BLaER1 (cell line): Measurements from ENCODE around the gene SORL1.

Experiments used
- H3K27ac ChIP-seq: shearing (Covaris generic); formaldehyde crosslinking; 2 replicates; pipeline ENCODE4 v1.8.1; 2022
- H3K27me3 ChIP-seq: shearing (Covaris generic); formaldehyde crosslinking; 2 replicates; pipeline ENCODE4 v1.8.1; 2022
- H3K36me3 ChIP-seq: shearing (Covaris generic); formaldehyde crosslinking; 2 replicates; pipeline ENCODE4 v1.8.1; 2022
- H3K4me1 ChIP-seq: shearing (Covaris generic); formaldehyde crosslinking; 2 replicates; pipeline ENCODE4 v1.8.1; 2022
- H3K4me2 ChIP-seq: shearing (Covaris generic); formaldehyde crosslinking; 2 replicates; pipeline ENCODE4 v1.8.1; 2022
- H3K4me3 ChIP-seq: shearing (Covaris generic); formaldehyde crosslinking; 2 replicates; pipeline ENCODE4 v1.8.1; 2022
- H3K9ac ChIP-seq: shearing (Covaris generic); formaldehyde crosslinking; 2 replicates; pipeline ENCODE4 v1.8.1; 2022
- H3K9me3 ChIP-seq: shearing (Covaris generic); formaldehyde crosslinking; 2 replicates; pipeline ENCODE4 v1.8.1; 2022
- H4K20me1 ChIP-seq: shearing (Covaris generic); formaldehyde crosslinking; 2 replicates; pipeline ENCODE4 v1.8.1; 2022
- Cebpa-rat ChIP-seq: shearing (Covaris generic); IDR thresholded peaks from 2 replicates; pipeline ENCODE4 v1.8.1; 2022

Gene SORL1

GRCh38 chr11:121557348-121557747, 105.2 kb downstream of the SORL1 start:
- Histone ChIP-seq H3K36me3 (peaks cover 60% of the 10 kb centered on the region), H3K4me2 (peak overlapping the region; percentile 41), H3K27me3 (no peaks in the 10 kb centered on the region), H3K4me1 (peaks cover 13% of the 10 kb centered on the region), H4K20me1 (no peaks in the 10 kb centered on the region), H3K9ac (no peak overlapping the region), H3K27ac (no peak overlapping the region), H3K4me3 (no peak overlapping the region), H3K9me3 (no peaks in the 10 kb centered on the region)
- TF ChIP-seq Cebpa-rat = no peak

- Histone ChIP-seq H3K4me2 (no peak overlapping the region), H3K4me1 (peaks cover 13% of the 10 kb centered on the region), H3K27ac (no peak overlapping the region), H3K9me3 (no peaks in the 10 kb centered on the region), H4K20me1 (no peaks in the 10 kb centered on the region), H3K4me3 (no peak overlapping the region), H3K36me3 (peaks cover 49% of the 10 kb centered on the region), H3K9ac (no peak overlapping the region), H3K27me3 (no peaks in the 10 kb centered on the region)
- no peak for TF ChIP-seq Cebpa-rat
Measured at GRCh38 chr11:121559606-121560200, 107.6 kb downstream of the SORL1 start.

GRCh38 chr11:121560236-121560635, 108.1 kb downstream of the SORL1 start:
- Histone ChIP-seq H3K36me3 (peaks cover 51% of the 10 kb centered on the region), H3K9me3 (no peaks in the 10 kb centered on the region), H3K4me3 (no peak overlapping the region), H3K4me2 (no peak overlapping the region), H3K9ac (no peak overlapping the region), H3K4me1 (peaks cover 13% of the 10 kb centered on the region), H3K27me3 (no peaks in the 10 kb centered on the region), H4K20me1 (no peaks in the 10 kb centered on the region), H3K27ac (no peak overlapping the region)
- TF ChIP-seq Cebpa-rat = no peak

GRCh38 chr11:121561240-121561639, 109.1 kb downstream of the SORL1 start:
- Histone ChIP-seq H3K9me3 (no peaks in the 10 kb centered on the region), H3K27me3 (no peaks in the 10 kb centered on the region), H3K9ac (no peak overlapping the region), H3K27ac (no peak overlapping the region), H3K36me3 (peaks cover 58% of the 10 kb centered on the region), H3K4me2 (no peak overlapping the region), H4K20me1 (no peaks in the 10 kb centered on the region), H3K4me3 (no peak overlapping the region), H3K4me1 (peaks cover 14% of the 10 kb centered on the region)
- TF ChIP-seq Cebpa-rat = no peak

GRCh38 chr11:121561716-121562115, 109.6 kb downstream of the SORL1 start:
- no peak overlapping the region for H3K4me3 ChIP-seq
- no peak for TF ChIP-seq Cebpa-rat
- H3K4me1 ChIP-seq = peaks cover 18% of the 10 kb centered on the region
- no peak overlapping the region for H3K9ac ChIP-seq
- no peaks in the 10 kb centered on the region for H3K9me3 ChIP-seq
- H4K20me1 ChIP-seq = no peaks in the 10 kb centered on the region
- no peak overlapping the region for H3K4me2 ChIP-seq
- peaks cover 60% of the 10 kb centered on the region for H3K36me3 ChIP-seq
- H3K27me3 ChIP-seq = no peaks in the 10 kb centered on the region
- no peak overlapping the region for H3K27ac ChIP-seq

- Histone ChIP-seq H4K20me1 (no peaks in the 10 kb centered on the region), H3K9ac (no peak overlapping the region), H3K27ac (no peak overlapping the region), H3K27me3 (no peaks in the 10 kb centered on the region), H3K4me3 (no peak overlapping the region), H3K9me3 (no peaks in the 10 kb centered on the region), H3K4me2 (no peak overlapping the region), H3K4me1 (peaks cover 12% of the 10 kb centered on the region), H3K36me3 (peaks cover 71% of the 10 kb centered on the region)
- no peak for TF ChIP-seq Cebpa-rat
Measured at GRCh38 chr11:121563003-121563402, 110.9 kb downstream of the SORL1 start.

GRCh38 chr11:121563900-121564822, 112.0 kb downstream of the SORL1 start:
- peaks cover 64% of the 10 kb centered on the region for H3K36me3 ChIP-seq
- peaks cover 12% of the 10 kb centered on the region for H3K4me1 ChIP-seq
- no peak overlapping the region for H3K27ac ChIP-seq
- no peaks in the 10 kb centered on the region for H3K9me3 ChIP-seq
- TF ChIP-seq Cebpa-rat = no peak
- no peaks in the 10 kb centered on the region for H3K27me3 ChIP-seq
- no peaks in the 10 kb centered on the region for H4K20me1 ChIP-seq
- no peak overlapping the region for H3K4me2 ChIP-seq
- no peak overlapping the region for H3K4me3 ChIP-seq
- H3K9ac ChIP-seq = no peak overlapping the region

- H3K36me3 ChIP-seq = peaks cover 54% of the 10 kb centered on the region
- H3K27me3 ChIP-seq = no peaks in the 10 kb centered on the region
- no peak overlapping the region for H3K4me2 ChIP-seq
Measured at GRCh38 chr11:121564948-121565684, 113.0 kb downstream of the SORL1 start.

GRCh38 chr11:121566279-121567168, 114.4 kb downstream of the SORL1 start:
- Histone ChIP-seq H3K9me3 (no peaks in the 10 kb centered on the region), H3K27ac (no peak overlapping the region), H3K36me3 (peaks cover 48% of the 10 kb centered on the region), H3K9ac (no peak overlapping the region), H3K4me3 (no peak overlapping the region), H3K27me3 (no peaks in the 10 kb centered on the region), H3K4me2 (peak overlapping the region; percentile 42; the same call in 1 of the 2 replicates), H4K20me1 (no peaks in the 10 kb centered on the region), H3K4me1 (peaks cover 31% of the 10 kb centered on the region)
- no peak for TF ChIP-seq Cebpa-rat

More at GRCh38 chr11:121564948-121565684, 113.0 kb downstream of the SORL1 start:
- no peak overlapping the region for H3K9ac ChIP-seq
- H3K4me3 ChIP-seq = no peak overlapping the region
- peaks cover 21% of the 10 kb centered on the region for H3K4me1 ChIP-seq
- no peak for TF ChIP-seq Cebpa-rat
- no peaks in the 10 kb centered on the region for H3K9me3 ChIP-seq
- no peaks in the 10 kb centered on the region for H4K20me1 ChIP-seq
- H3K27ac ChIP-seq = no peak overlapping the region
